ENCODE data around the gene ESYT2.

The ESYT2 gene

DNA sequence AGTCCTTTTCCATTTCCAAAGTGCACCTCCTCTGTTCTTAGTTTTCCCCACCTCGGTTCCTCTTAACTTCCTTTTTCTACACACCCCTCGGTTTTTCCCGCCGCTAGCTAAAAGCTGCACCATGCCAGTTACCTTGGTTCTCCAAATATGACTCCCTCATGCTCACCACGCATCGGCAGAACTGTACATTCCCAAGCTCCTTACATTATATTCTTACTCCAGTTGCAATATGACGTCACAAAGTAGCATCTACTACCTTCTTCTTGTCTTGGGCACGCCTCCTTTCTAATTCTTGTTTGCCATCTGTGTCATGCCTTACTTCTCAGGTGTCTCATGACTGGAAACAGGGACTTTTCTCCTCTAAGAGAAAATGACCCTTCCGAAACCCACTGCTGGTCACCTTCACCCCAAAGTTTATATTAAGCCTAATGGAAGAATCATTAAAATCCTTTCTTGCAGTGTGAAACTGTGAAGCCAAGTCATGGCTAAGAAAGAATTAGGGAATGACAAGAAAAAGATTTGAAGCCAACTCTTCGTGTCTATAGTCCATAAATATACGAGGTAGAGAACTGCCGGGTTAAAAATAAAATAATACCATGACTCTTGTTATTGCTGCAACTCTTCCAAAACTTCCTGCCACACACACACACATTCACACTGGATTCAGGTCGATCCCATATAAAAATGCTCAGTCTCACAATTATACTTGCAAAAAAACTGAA lies 1.7 kb downstream of the ESYT2 start:
- no peak for DNase-seq

DNA sequence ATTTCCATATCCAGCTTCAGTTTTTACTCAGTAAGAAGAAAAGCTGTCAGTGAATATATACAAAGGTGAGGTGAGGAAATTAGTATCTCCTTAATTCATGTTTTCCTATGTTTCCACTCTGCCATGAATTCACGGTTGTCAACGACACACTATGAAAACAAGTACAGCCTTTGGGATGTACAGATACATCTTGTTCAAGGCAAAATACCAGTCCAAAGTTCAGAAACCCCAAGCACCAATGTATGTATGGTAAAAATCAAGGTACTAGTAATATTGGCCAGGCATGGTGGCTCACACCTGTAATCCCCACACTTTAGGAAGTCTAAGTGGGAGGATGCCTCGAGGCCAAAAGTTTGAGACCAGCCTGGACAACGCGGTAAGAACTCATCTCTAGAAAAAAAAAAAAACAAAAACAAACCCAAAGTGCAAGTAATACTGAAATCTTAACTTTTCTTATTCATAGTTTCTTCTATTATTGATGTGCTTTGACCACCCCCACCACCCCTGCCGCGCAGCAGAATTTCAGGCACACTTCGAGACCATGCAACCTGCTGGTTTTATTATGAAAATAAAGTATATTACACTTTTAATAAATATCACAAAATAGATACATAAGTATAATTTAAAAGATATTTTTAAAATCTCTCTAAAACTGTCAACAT lies 3.5 kb downstream of the ESYT2 start:
- DNase-seq: no peak

DNA sequence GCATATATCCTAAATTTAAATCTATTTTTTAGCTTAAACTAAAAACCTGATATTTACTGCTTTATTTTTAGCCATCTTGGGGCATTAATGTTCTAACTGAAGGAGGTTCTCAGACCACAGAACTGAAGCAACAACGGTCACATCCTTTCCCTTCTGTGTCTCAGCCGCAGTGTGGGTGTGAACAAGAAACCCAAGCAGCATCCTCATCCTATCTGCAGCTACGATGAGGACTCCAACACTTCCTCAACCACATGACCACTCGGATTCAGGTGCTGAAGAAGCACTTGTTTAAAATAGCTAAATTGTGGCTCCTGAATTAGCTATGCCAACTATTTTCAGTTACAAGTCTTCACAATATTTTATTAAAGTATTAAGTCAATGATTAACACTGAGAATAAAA lies 5.3 kb downstream of the ESYT2 start:
- DNase-seq: no peak

DNA sequence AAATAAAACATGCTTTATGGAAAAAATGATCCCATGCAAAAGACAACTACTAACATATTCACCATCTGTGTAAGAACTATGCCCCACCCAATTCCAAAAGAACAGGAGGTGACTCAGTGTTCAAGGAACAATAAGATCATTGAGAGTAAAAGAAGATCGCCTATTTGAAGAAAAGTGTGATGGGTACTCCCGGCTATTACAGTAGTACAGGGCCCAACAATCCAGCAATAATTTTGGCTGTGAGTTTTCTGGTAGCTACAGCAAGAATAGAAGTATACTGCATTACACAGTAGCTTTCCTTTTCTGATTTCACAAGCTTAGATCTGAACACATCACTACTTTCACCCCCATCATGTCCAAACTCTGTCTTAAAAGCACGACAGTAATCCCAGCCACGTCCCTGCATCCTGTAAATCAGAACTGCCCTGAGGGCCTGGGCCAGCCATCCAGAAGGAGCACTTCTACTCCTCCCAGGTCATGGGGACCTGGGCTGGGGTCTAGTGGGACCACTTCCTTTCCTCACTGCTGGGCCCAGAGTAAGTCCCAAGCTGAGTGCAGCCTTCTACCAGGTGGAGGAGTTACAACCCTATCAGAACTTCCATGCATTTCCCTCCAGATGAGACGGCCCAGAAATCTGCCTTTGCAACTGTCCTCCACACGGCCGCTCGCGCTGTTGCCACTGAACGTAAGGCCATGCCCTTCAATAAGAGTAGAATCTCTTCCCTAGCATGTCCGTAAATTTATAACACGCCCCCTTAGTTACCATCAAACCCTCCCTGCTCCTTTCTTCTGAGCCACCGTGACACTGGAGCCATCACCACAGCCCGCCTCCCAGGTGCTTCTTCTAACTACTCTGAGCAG lies 7.9 kb downstream of the ESYT2 start:
- no peak for DNase-seq

DNA sequence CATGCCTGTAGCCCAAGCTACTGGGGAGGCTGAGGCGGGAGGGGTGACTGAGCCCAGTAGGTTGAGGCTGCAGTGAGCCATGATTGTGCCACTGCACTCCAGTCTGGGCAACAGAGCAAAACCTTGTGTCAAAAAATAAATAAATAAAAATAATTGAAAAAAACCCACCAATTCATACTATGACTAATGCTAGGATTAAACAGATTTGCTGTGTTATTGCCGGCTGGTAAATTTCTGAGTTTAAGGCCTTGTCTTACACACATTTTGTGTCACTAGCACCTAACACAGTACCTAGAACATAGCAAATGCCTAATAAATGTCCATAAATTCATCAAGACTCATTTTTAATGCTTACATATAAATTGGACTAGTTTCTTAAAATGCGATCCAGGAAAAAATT lies 8.7 kb downstream of the ESYT2 start:
- DNase-seq: no peak

DNA sequence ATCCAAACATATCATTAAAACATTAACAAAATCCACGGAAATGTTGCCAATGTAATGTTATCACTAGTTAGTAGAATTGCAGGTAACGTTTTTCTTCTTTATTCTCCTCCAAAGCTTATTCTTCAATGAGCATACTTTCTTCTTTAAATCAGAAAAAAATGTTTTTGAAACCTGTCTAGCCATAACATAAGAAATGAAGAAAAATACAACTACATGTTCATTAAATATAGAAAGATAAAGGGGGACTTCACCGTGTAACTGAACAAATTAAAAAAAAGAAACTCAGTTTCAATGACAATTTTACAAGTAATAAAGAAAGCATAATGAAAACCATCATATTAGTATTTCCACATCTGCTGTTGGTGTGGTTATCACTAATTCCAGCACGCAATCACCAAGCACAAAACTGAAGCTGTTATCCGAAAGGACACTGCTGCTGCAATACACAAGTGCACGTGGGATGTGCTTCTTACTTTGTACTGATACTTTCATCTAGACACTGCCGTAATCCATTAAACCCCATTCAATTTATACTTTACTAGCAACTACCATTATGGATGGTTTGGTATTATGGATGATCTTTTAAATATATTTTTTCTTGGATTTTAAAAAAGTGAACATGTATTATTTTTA lies 9.6 kb downstream of the ESYT2 start:
- no peak for DNase-seq

DNA sequence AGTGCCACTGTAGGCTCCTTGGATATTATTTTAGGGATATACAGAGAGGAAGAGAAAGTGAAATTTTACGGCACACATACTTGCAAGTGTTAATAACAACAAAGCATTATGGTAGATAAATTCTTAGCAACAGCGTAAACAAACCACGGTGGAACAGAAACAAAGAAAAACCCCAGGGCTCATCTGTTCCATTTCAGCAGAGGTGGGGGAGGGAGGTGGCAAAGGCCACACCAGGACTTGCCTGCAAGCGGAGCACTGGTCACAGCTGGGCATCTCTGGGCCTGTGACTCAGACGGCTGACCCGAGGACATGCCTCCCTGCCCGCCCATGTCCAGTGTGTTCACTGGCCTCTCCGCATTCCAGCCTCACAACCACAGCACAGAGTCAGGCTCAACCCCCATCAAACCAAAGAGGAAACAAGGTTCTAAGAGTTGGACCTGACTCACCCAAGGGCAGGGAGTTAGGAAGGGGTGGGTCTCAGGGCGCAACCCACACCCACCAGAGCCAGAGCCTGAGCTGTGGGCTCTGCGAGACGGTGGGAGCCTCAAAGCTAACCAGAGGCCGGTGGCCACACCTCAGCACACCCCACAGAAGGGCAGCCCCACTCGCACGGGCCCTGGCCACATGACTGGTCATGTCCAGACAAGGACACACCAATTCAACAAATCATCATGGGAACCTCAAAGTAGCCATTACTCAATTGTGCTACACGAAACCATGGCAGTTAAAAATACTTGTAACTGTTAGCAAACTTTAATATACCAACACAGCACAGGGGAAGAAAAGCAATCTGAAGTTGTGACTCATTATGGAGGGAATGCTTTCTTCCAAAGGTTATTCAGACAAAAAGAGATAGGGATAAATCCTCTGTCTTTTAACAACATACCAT lies 10.7 kb downstream of the ESYT2 start:
- peak in 25 of 56 donors; percentile 4 to 61 (median 32) for DNase-seq

DNA sequence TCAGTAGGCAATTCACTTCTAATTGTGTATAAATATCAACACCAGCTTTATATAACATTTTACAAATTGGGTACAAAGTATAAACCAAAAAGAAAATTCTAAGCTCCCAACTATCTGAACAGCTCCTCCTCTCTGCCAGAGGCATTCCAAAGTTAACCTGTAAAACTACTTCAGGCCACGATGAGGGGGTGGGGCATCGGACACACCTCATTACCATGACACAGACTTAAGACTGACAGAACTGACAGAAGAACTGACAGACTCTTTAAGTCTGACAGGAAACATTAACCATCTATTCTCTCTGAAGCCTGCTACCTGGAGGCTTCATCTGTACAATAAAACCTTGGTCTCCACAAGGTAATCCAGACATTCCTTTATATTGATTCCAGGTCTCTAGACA lies 12.3 kb downstream of the ESYT2 start:
- no peak for DNase-seq

DNA sequence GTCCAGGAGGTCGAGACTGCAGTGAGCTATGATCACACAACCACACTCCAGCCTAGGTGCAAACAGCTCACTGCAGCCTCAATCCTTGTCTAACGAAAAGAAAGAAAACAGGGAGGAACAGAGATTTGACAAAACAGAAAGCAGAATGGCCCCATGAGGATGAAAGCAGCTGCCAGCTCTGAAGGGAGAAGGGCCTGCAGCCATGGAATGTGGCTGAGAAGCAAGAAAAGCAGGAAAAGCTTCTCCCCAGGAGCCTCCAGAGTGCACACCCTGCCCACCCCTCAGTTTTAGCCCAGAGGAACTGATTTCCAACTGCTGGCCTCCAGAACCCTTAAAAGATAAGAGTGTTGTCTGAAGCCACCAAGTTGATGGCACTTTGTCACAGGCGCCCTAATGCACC lies 13.0 kb downstream of the ESYT2 start:
- no peak for DNase-seq

DNA sequence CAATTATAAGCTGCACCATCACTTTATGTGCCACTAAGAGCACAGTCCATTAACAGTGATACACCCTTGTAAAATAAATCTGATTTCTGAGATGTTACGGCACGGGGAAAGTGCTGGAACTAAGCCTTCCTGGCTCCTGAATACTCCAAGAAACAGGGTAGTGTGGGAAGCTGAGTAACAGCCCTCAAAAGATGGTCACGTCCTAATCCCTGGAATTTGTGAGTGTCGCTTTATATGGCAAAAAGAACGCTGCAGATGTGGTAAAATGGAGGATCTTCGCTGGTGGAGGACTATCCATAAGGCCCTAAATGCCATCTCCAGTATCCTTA lies 13.5 kb downstream of the ESYT2 start:
- no peak for DNase-seq

DNA sequence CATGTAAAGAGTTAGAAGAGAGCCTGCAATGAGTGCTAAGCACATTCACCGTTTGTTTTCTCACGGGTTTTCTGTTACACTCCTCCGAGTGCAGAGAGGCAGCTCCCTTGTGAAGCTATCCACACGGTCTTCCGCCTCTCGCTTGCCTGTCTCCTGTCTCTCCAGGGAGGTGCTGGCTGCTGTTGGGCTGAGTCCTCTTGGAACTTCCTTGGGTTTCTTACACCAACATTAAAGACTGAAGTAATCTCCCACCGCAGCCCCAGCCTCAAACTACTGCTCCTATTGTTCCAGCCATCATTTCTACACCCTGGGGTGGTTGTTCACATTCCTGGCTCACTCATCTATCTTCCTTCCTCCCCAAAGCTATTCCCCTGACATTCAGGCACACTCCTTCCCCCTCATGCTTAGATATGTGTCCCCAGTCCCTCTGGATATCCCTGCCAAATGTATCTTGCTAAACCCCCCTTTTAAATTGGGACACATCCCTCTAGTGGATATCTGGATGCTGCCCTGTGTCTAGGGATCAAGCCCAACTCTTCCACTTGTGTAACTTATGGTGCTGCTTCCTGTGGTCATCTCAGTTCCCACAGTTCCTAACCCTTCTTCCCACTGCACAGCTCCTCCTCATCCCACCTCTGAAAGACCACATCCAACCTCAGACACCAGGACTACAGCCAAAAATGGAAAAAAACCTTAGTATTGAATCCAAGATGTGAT lies 14.1 kb downstream of the ESYT2 start:
- DNase-seq: no peak

DNA sequence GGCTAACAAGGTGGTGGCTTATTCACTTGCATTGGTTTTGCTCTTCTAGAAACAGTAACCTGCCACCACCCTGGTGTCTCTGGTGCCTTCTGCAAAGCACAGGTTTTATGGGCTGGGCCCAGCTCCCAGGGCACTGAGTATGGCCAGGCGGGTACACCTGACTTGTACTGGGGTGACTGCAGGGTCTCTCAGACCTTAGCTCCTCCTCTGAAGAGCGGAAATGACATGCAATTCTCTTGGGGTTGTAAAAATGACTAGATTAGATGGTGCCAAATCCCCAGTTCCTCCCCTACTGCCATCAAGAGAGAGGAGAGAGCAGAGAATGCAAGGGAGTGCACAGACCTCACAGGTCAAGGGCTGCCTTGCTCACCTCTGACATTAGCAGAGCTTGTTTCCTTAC lies 14.7 kb downstream of the ESYT2 start:
- DNase-seq: no peak

DNA sequence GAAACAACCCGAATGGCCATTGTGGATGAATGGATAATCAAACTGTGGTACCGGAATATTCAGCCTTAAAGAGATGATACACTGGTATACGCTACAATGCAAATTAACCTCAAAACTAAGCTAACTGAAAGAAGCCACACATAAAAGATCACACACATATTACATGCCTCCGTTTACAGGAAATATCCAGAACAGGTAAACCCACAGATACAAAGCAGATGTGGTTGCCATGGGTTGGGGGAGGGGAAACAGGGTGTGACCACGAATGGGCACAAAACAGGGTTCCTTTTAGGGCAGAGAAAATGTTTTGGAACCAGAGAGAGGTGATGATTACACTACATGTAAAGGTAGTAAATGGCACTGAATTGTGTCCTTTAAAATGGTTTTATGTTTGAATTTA lies 16.6 kb downstream of the ESYT2 start:
- DNase-seq: no peak

DNA sequence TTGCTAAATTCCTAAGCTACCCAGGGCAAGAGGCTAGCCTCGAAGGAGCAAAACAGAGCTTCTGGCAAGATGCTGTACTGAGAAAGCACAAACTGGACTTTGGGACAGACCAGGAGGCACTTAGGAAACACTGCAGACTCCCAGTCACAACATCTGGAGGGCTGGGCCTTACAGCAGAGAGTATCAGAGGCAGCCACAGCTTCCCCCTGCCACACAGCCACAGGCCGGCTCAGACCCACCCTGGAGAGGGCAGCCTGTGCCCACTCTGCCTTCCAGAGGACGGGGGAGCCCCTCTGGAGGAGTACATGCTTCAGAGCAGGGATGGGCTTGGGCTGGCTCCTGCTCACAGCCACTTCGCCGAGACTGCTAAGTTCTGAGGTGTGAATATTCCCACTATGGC lies 17.4 kb downstream of the ESYT2 start:
- no peak for DNase-seq

DNA sequence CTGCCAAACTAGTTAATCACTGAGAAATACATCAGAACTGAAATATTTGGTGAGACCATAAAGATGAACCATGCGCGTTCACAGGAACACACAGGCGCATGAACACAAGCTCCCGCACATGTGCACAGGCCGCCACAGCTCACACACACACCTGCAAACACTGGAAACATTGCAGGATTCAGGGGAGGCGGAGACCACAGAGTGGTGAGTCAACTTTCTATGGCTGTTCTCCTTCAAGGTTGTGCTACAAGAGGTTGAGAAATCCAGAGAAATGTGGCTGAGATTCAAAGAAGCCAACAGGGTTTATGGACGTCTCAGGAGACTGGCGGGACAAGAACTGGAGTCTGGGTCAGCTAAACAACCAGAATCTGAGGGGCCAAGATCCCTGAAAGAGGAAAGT lies 17.8 kb downstream of the ESYT2 start:
- DNase-seq: no peak

DNA sequence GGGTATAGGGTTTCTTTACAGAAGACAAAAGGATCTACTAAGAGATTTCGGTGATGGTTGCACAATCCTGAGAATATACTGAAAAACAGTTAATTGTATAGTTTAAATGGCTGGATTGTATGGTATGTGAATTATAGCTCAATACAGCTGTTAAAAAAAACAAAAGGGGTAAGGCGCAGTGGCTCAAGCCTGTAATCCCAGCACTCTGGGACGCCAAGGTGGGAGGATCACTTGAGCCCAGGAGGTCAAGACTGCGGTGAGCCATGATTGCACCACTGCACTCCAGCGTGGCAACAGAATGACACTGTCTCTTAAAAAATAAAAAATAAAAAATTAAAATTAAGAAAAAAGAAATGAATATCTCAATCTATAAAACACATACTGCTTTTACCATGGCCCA lies 18.5 kb downstream of the ESYT2 start:
- DNase-seq: no peak

DNA sequence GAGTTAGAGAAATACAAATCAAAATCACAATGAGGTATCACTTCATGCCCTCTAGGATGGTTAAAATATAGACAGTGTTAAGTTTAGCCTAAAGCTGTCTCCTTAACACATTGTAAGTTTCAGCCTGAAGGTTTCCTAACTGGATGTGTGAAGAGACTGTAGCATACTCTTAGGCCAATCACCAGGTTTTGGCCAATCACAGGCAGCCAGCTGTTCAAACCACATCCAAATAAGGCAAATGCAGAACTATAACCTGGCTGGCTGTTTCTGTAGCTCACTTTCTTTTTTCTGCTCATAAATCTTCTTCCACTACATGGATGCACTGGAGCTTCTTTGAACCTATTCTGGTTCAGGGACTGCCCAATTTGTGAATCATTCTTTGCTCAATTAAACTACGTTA lies 19.7 kb downstream of the ESYT2 start:
- DNase-seq: no peak

DNA sequence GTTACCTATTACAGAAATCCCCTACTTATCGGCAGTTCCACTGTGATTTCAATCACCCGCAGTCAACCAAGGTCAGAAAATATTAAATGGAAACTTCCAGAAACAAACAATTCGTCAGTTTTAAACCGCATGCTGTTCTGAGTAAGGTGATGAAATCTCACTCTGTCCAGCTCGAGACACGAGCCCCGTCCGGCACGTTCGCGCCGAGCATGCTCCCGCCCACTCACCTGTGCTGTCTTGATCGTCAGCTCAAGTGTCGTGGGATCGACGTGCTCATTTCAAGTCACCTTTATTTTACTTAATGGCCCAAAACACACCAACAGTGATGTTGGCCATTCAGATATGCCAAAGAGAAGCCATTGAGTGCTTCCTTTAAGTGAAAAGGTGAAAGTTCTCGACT lies 21.2 kb downstream of the ESYT2 start:
- DNase-seq: no peak

DNA sequence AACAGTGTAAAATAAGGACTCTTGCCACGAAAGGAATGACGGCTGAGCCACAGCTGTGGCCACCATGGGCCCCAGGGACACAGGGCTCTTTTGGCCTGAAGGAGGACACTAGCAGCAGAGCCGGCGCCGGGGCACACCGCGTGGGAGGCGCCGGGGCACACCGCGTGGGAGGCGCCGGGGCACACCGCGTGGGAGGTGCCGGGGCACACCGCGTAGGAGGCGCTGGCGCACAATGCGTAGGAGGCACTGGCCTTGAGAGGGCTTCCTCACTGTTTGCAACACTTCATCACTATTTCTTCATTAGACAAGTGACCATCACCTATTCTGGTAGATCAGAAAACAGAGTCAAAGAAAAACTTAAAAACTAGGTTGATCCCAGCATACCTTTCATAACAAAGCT lies 23.4 kb downstream of the ESYT2 start:
- DNase-seq: no peak

DNA sequence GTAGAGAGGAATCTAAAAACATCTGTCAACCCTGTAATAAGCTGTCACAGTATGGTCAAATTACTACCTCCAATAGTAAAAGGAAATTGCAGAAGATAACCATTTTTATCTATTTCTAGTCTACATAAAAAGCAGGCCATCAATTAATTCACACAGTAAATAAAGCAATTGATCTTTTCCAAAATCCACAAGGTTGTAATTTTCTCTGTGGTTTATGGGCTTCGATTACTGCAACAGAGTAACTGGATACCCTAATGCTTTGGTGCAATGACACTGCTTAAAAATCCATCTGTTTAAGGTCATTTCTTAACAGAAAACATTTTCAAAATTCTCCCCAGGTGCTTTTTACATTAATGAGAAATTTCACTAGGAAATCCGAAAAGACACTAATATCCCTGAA lies 23.9 kb downstream of the ESYT2 start:
- DNase-seq: no peak
